PC-9 (cell line): ENCODE measurements around the gene MBD2.

Experiments
- CTCF ChIP-seq: fragments of 200-600 bp; sonication (generic); conservative IDR thresholded peaks from 2 replicates; pipeline ENCODE4 v1.6.1; 2017; ENCODE audit warnings: mixed run types, antibody characterized with exemption, mild to moderate bottlenecking, moderate library complexity
- EZH2 ChIP-seq: fragments of 200-600 bp; sonication (generic); IDR thresholded peaks from 2 replicates; pipeline ENCODE4 v1.8.0; 2017; ENCODE audit warnings: antibody characterized with exemption, low read depth

- no peak for TF ChIP-seq CTCF
- no peak for TF ChIP-seq EZH2
Observed at GRCh38 chr18:54209471-54210180, 14.8 kb downstream of the MBD2 start.
